ENCODE measurements around the gene TIFAB. TPM values are rescaled to one million over a fixed set of nuclear protein-coding genes. Genes with fewer than 3 reads are reported as not detected.

TIFAB gene
- total RNA-seq, 5 donors from 2014 or later (not counting 1 experiment from before 2014, with no cell fraction given), result 0.06 TPM; not detected in 3

- WGBS (ENCODE audit: insufficient coverage), result 93% methylated on average over 3 of the region's 4 CpGs
- no peak for DNase-seq
- Histone ChIP-seq H3K36me3 (ENCODE audit: control insufficient read depth in 2 of 2, extremely low read depth in 1 of 2, insufficient read depth in 1 of 2, low read length in 1 of 2) (no peaks in the 10 kb centered on the region), H3K9me3 (no peaks in the 10 kb centered on the region), H3K4me1 (ENCODE audit: control insufficient read depth in 1 of 2, extremely low read depth in 1 of 2, insufficient read depth in 2 of 2, low read length in 2 of 2) (peaks cover 0 to 10% of the 10 kb centered on the region in 2 experiments), H3K27me3 (replicated peaks in 1 of 2; ENCODE audit: control insufficient read depth in 2 of 2, extremely low read depth in 1 of 2, insufficient read depth in 2 of 2, low read length in 1 of 2) (peaks cover 8 to 49% of the 10 kb centered on the region in 2 experiments), H3K4me3 (ENCODE audit: control insufficient read depth in 1 of 2, extremely low read depth in 1 of 2, low read length in 1 of 2) (no peak overlapping the region), H3K27ac (ENCODE audit: low read length) (no peak overlapping the region)
- ChIA-PET CTCF (no interaction called here), POLR2A (no interaction called here)
- Mint-ChIP-seq H3K36me3 (no peaks in the 10 kb centered on the region), H3K27me3 (peaks cover 36 to 39% of the 10 kb centered on the region in 2 donors), H3K9me3 (no peaks in the 10 kb centered on the region), H3K27ac (peak overlapping the region in 1 of 2 donors; percentile 17), H3K4me3 (no peak overlapping the region), H3K4me1 (peaks cover 6 to 8% (median 7%) of the 10 kb centered on the region in 3 donors)
- ATAC-seq (replicated peaks in 1 of 4), result no peak
Observed at GRCh38 chr5:135467871-135468485, 15.8 kb upstream of the TIFAB start.

- 95% methylated on average over 10 of the region's 15 CpGs for WGBS (ENCODE audit: insufficient coverage)
- peaks cover 8 to 51% of the 10 kb centered on the region in 2 experiments for H3K27me3 ChIP-seq (replicated peaks in 1 of 2; ENCODE audit: control insufficient read depth in 2 of 2, extremely low read depth in 1 of 2, insufficient read depth in 2 of 2, low read length in 1 of 2)
- peaks cover 6 to 12% (median 7%) of the 10 kb centered on the region in 3 donors for H3K4me1 Mint-ChIP-seq
- POLR2A ChIA-PET, result no interaction called here
- no peak for DNase-seq
- H3K27ac ChIP-seq (ENCODE audit: low read length), result no peak overlapping the region
- H3K9me3 Mint-ChIP-seq, result no peaks in the 10 kb centered on the region
- H3K27ac Mint-ChIP-seq, result no peak overlapping the region
- no peak for ATAC-seq (replicated peaks in 1 of 4)
- peaks cover 36 to 39% of the 10 kb centered on the region in 2 donors for H3K27me3 Mint-ChIP-seq
- no peaks in the 10 kb centered on the region for H3K36me3 ChIP-seq (ENCODE audit: control insufficient read depth in 2 of 2, extremely low read depth in 1 of 2, insufficient read depth in 1 of 2, low read length in 1 of 2)
- H3K4me3 Mint-ChIP-seq, result no peak overlapping the region
- H3K4me3 ChIP-seq (ENCODE audit: control insufficient read depth in 1 of 2, extremely low read depth in 1 of 2, low read length in 1 of 2), result no peak overlapping the region
- CTCF ChIA-PET, result interaction anchor here (0.5 to 2.0 kb wide), 5 partner anchors 75 to 698 kb away, joined by 3 to 10 read pairs (median 5); no protein-coding TSS in a partner anchor
- no peaks in the 10 kb centered on the region for H3K36me3 Mint-ChIP-seq
- H3K4me1 ChIP-seq (ENCODE audit: control insufficient read depth in 1 of 2, extremely low read depth in 1 of 2, insufficient read depth in 2 of 2, low read length in 2 of 2), result peaks cover 0 to 10% of the 10 kb centered on the region in 2 experiments
- no peaks in the 10 kb centered on the region for H3K9me3 ChIP-seq
Observed at GRCh38 chr5:135467051-135467625, 15.0 kb upstream of the TIFAB start.

GRCh38 chr5:135466178-135467050 is 14.3 kb upstream of the TIFAB start:
- POLR2A ChIA-PET, result no interaction called here
- peaks cover 36 to 39% of the 10 kb centered on the region in 2 donors for H3K27me3 Mint-ChIP-seq
- H3K27ac Mint-ChIP-seq, result peak overlapping the region in 1 of 2 donors; percentile 3

GRCh38 chr5:135465391-135466122 is 13.4 kb upstream of the TIFAB start:
- Mint-ChIP-seq H3K36me3 (no peaks in the 10 kb centered on the region), H3K27ac (no peak overlapping the region), H3K27me3 (peaks cover 34 to 36% of the 10 kb centered on the region in 2 donors), H3K9me3 (no peaks in the 10 kb centered on the region), H3K4me3 (peak overlapping the region in 1 of 3 donors; percentile 75), H3K4me1 (peaks cover 6 to 13% (median 7%) of the 10 kb centered on the region in 3 donors)
- ATAC-seq (replicated peaks in 1 of 4) (no peak), DNase-seq (peak in 1 of 35 experiments; percentile 3)
- H3K36me3 ChIP-seq (ENCODE audit: control insufficient read depth in 2 of 2, extremely low read depth in 1 of 2, insufficient read depth in 1 of 2, low read length in 1 of 2), result no peaks in the 10 kb centered on the region
- no peak overlapping the region for H3K4me3 ChIP-seq (ENCODE audit: control insufficient read depth in 1 of 2, extremely low read depth in 1 of 2, low read length in 1 of 2)
- peaks cover 0 to 10% of the 10 kb centered on the region in 2 experiments for H3K4me1 ChIP-seq (ENCODE audit: control insufficient read depth in 1 of 2, extremely low read depth in 1 of 2, insufficient read depth in 2 of 2, low read length in 2 of 2)
- ChIA-PET POLR2A (interaction anchor here in 1 of 2 donors (0.6 kb wide), 1 partner anchor 85 kb away, joined by 3 read pairs; no protein-coding TSS in a partner anchor), CTCF (interaction anchor here (0.6 to 2.0 kb wide), 8 partner anchors 8 to 101 kb away, joined by 3 to 10 read pairs (median 4); no protein-coding TSS in a partner anchor)
- H3K27ac ChIP-seq (ENCODE audit: low read length), result no peak overlapping the region
- H3K9me3 ChIP-seq, result no peaks in the 10 kb centered on the region
- WGBS (ENCODE audit: insufficient coverage), result 67% methylated on average over 6 of the region's 12 CpGs
- H3K27me3 ChIP-seq (replicated peaks in 1 of 2; ENCODE audit: control insufficient read depth in 2 of 2, extremely low read depth in 1 of 2, insufficient read depth in 2 of 2, low read length in 1 of 2), result peaks cover 3 to 54% of the 10 kb centered on the region in 2 experiments

More at GRCh38 chr5:135466178-135467050, 14.3 kb upstream of the TIFAB start:
- DNase-seq (peak; percentile 15 to 69 (median 52)), ATAC-seq (replicated peaks in 1 of 4) (peak; percentile 73 to 85 (median 80))
- Histone ChIP-seq H3K27ac (ENCODE audit: low read length) (no peak overlapping the region), H3K36me3 (ENCODE audit: control insufficient read depth in 2 of 2, extremely low read depth in 1 of 2, insufficient read depth in 1 of 2, low read length in 1 of 2) (no peaks in the 10 kb centered on the region), H3K4me3 (ENCODE audit: control insufficient read depth in 1 of 2, extremely low read depth in 1 of 2, low read length in 1 of 2) (peak overlapping the region in 1 of 2 donors; percentile 39), H3K9me3 (no peaks in the 10 kb centered on the region), H3K27me3 (replicated peaks in 1 of 2; ENCODE audit: control insufficient read depth in 2 of 2, extremely low read depth in 1 of 2, insufficient read depth in 2 of 2, low read length in 1 of 2) (peaks cover 5 to 54% of the 10 kb centered on the region in 2 experiments), H3K4me1 (ENCODE audit: control insufficient read depth in 1 of 2, extremely low read depth in 1 of 2, insufficient read depth in 2 of 2, low read length in 2 of 2) (peaks cover 0 to 10% of the 10 kb centered on the region in 2 experiments)
- 20% methylated on average over 42 of the region's 43 CpGs for WGBS (ENCODE audit: insufficient coverage)
- Mint-ChIP-seq H3K36me3 (no peaks in the 10 kb centered on the region), H3K9me3 (no peaks in the 10 kb centered on the region), H3K4me3 (peak overlapping the region; percentile 39 to 75 (median 57)), H3K4me1 (peaks cover 6 to 13% (median 7%) of the 10 kb centered on the region in 3 donors)
- CTCF ChIA-PET, result interaction anchor here (0.5 to 2.0 kb wide), 8 partner anchors 8 to 699 kb away, joined by 3 to 10 read pairs (median 4); no protein-coding TSS in a partner anchor

GRCh38 chr5:135462304-135462703 is 10.2 kb upstream of the TIFAB start:
- peaks cover 24 to 34% of the 10 kb centered on the region in 2 donors for H3K27me3 Mint-ChIP-seq
- Histone ChIP-seq H3K27me3 (replicated peaks in 1 of 2; ENCODE audit: control insufficient read depth in 2 of 2, extremely low read depth in 1 of 2, insufficient read depth in 2 of 2, low read length in 1 of 2) (peaks cover 2 to 62% of the 10 kb centered on the region in 2 experiments), H3K27ac (ENCODE audit: low read length) (no peak overlapping the region), H3K4me3 (ENCODE audit: control insufficient read depth in 1 of 2, extremely low read depth in 1 of 2, low read length in 1 of 2) (no peak overlapping the region), H3K9me3 (no peaks in the 10 kb centered on the region), H3K4me1 (ENCODE audit: control insufficient read depth in 1 of 2, extremely low read depth in 1 of 2, insufficient read depth in 2 of 2, low read length in 2 of 2) (peaks cover 0 to 10% of the 10 kb centered on the region in 2 experiments), H3K36me3 (ENCODE audit: control insufficient read depth in 2 of 2, extremely low read depth in 1 of 2, insufficient read depth in 1 of 2, low read length in 1 of 2) (no peaks in the 10 kb centered on the region)
- DNase-seq (peak in 33 of 35 experiments; percentile 12 to 72 (median 48)), ATAC-seq (replicated peaks in 1 of 4) (peak; percentile 55 to 88 (median 62))
- CTCF ChIA-PET, result interaction anchor here (0.5 to 1.5 kb wide), 12 partner anchors 36 to 104 kb away, joined by 3 to 9 read pairs (median 3); no protein-coding TSS in a partner anchor
- H3K4me1 Mint-ChIP-seq, result peaks cover 6 to 13% (median 7%) of the 10 kb centered on the region in 3 donors
- H3K27ac Mint-ChIP-seq, result no peak overlapping the region
- H3K36me3 Mint-ChIP-seq, result no peaks in the 10 kb centered on the region
- no peaks in the 10 kb centered on the region for H3K9me3 Mint-ChIP-seq
- POLR2A ChIA-PET, result no interaction called here
- WGBS (ENCODE audit: insufficient coverage), result 0% methylated on average over 4 of the region's 6 CpGs
- no peak overlapping the region for H3K4me3 Mint-ChIP-seq

All from T-cell (primary cell).